Measurements from ENCODE around the gene ANKRD40CL. TPM values are rescaled to one million over a fixed set of nuclear protein-coding genes. Genes with fewer than 3 reads are reported as not detected.
"Not testable (repeated sequence)": the region's sequence is repeated elsewhere in the genome, so short reads cannot be mapped to it uniquely, and the experiment has no call there.

The ANKRD40CL gene, protein sequence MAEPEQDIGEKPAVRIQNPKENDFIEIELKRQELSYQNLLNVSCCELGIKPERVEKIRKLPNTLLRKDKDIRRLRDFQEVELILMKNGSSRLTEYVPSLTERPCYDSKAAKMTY
- not detected in 2 replicates for total RNA-seq (2012; rRNA removed)

DNA sequence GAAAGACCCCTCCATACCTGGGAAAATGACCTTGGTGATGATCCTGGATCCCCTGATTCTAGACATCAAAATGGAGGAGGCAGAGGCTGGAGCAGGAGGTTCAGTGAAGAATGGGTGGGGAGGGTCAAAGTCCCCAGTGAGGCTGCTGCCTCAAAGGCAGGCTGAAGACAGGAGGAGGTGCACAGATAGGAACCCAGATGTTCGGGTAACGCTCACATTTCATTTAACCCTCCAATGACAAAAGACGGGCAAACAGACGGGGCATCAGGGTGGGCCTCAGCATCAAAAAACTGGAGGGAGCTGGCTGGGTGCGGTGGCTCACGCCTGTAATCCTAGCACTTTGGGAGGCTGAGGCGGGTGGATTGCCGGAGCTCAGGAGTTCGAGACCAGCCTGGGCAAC, at the start of gene ANKRD40CL:
TSS of gene ANKRD40CL (minus strand) at position 73 of the 400 bp plus-strand sequence. CDS start 605 bp downstream, outside the sequence.
- Histone ChIP-seq H3K4me1 (ENCODE audit: control insufficient read depth, insufficient read depth, low read length) (no peaks in the 10 kb centered on the region), H3K9me3 (replicated peaks; ENCODE audit: low read length) (no peaks in the 10 kb centered on the region), H3K4me3 (ENCODE audit: low read length) (no peak within 1 kb of the TSS), H3K9ac (ENCODE audit: low read depth, low read length) (no peak within 1 kb of the TSS), H3K36me3 (ENCODE audit: insufficient read depth, low read length) (no peaks in the 10 kb centered on the region), H3K4me2 (ENCODE audit: low read length) (no peak within 1 kb of the TSS), H3K27me3 (ENCODE audit: control insufficient read depth, insufficient read depth, low read length) (peaks cover 8% of the 10 kb centered on the region)

DNA sequence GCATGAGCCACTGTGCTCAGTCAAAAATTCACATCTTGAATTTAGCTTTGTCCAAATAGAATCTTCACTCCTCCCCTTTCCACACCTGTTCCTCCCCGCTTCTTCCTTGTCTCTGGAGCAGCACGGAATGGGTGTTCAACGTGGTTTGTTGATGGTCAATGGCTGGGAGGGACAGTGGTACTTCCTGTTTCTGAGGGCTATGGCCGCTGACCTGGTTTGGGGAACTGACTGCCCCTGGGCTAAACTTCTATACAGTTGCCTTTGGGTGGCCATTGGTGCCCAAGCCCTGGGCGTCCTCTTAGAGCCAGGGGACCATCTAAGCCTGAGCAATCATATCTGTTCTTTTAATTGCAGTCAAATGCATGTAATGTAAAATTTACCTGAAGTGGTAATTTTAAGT, 49.0 kb upstream of the ANKRD40CL start:
- H3K4me2 ChIP-seq (ENCODE audit: low read length) = no peak overlapping the region
- H3K36me3 ChIP-seq (ENCODE audit: insufficient read depth, low read length) = no peaks in the 10 kb centered on the region
- no peak overlapping the region for H3K4me3 ChIP-seq (ENCODE audit: low read length)
- H3K9me3 ChIP-seq (replicated peaks; ENCODE audit: low read length) = no peaks in the 10 kb centered on the region
- H3K27me3 ChIP-seq (ENCODE audit: control insufficient read depth, insufficient read depth, low read length) = peaks cover 69% of the 10 kb centered on the region
- H3K9ac ChIP-seq (ENCODE audit: low read depth, low read length) = no peak overlapping the region
- peaks cover 7% of the 10 kb centered on the region for H3K4me1 ChIP-seq (ENCODE audit: control insufficient read depth, insufficient read depth, low read length)

DNA sequence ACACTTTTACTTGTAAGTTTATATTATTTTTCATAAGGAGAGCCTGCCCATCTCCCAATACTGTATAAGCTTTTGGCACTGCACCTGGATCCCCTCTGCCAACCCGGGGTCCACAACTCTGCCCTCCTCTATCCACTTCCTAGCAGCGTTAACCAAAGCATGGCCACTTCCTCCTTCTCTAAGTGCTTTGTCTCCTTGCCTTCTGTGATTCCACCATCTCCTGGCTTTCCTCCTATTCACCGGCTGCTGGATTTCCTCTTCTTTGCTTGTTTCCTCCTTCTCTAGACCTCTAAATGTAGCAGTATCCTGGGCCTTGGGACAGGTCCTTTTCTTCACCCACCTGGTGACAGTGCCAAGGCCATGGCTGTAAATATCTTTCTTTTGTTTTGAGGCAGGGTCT, 48.1 kb upstream of the ANKRD40CL start:
- Histone ChIP-seq H3K9ac (ENCODE audit: low read depth, low read length) (no peak overlapping the region), H3K4me3 (ENCODE audit: low read length) (no peak overlapping the region), H3K9me3 (replicated peaks; ENCODE audit: low read length) (no peaks in the 10 kb centered on the region), H3K27me3 (ENCODE audit: control insufficient read depth, insufficient read depth, low read length) (peaks cover 67% of the 10 kb centered on the region), H3K4me1 (ENCODE audit: control insufficient read depth, insufficient read depth, low read length) (peaks cover 7% of the 10 kb centered on the region), H3K36me3 (ENCODE audit: insufficient read depth, low read length) (no peaks in the 10 kb centered on the region), H3K4me2 (ENCODE audit: low read length) (no peak overlapping the region)

DNA sequence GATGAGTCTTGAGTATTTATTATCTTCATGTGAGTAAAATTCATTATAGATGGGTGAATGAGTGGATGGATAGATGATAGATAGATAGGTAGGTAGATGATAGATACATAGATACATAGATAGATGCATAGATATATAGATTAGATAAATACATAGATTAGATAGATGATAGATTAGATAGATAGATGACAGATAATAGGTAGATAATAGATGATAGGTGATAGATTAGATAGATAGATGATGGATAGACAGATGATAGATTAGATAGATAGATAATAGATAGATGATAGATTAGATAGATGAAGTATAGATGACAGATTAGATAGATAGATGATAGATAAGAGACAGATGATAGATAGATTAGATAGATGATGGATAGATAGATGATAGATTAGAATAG, 46.3 kb upstream of the ANKRD40CL start:
- Histone ChIP-seq H3K36me3 (ENCODE audit: insufficient read depth, low read length) (no peaks in the 10 kb centered on the region), H3K4me2 (ENCODE audit: low read length) (no peak overlapping the region), H3K4me3 (ENCODE audit: low read length) (no peak overlapping the region), H3K27me3 (ENCODE audit: control insufficient read depth, insufficient read depth, low read length) (peaks cover 72% of the 10 kb centered on the region), H3K9ac (ENCODE audit: low read depth, low read length) (no peak overlapping the region), H3K9me3 (replicated peaks; ENCODE audit: low read length) (no peaks in the 10 kb centered on the region), H3K4me1 (ENCODE audit: control insufficient read depth, insufficient read depth, low read length) (peaks cover 7% of the 10 kb centered on the region)

DNA sequence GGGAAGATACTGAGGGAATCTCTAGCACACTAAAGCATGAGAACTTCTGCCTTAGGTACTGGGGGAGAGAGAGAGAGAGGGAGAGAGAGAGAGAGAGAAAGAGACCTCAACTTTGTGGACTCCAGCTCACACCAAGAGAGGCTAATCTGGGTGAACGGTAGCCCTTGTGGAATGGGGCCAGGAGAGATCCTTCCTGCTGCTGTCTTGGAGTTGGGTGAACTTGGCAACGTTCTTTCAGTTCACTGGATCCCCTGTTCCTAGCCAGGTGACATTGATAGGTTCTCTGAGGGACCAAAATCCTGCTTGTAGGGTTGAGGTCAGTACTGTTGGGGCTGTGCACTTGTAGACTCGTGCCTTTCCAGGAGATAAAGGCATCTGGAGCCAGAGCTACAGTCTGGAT, 41.6 kb upstream of the ANKRD40CL start:
- Histone ChIP-seq H3K4me2 (ENCODE audit: low read length) (no peak overlapping the region), H3K9me3 (replicated peaks; ENCODE audit: low read length) (no peaks in the 10 kb centered on the region), H3K27me3 (ENCODE audit: control insufficient read depth, insufficient read depth, low read length) (peaks cover 44% of the 10 kb centered on the region), H3K4me3 (ENCODE audit: low read length) (no peak overlapping the region), H3K36me3 (ENCODE audit: insufficient read depth, low read length) (no peaks in the 10 kb centered on the region), H3K4me1 (ENCODE audit: control insufficient read depth, insufficient read depth, low read length) (no peaks in the 10 kb centered on the region), H3K9ac (ENCODE audit: low read depth, low read length) (no peak overlapping the region)

DNA sequence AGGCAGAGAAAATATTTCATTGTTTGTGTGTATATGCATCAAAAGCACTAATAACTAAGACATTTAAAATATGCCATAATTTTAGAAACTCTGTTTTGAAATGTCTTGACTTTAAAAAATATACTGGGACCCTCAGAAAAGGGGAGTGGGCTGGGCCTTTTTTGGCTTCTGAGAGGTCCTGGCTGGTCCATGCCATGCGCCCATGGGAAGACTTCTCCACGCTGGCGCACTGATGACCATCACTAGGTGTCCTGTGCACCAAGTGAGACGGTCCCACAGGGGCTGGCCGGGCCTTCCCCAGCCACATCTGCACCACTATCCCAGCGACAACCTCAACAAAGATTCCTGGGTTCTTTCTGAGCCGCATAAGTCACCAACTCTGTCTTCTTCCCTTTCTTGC, 41.1 kb upstream of the ANKRD40CL start:
- peaks cover 41% of the 10 kb centered on the region for H3K27me3 ChIP-seq (ENCODE audit: control insufficient read depth, insufficient read depth, low read length)
- H3K9ac ChIP-seq (ENCODE audit: low read depth, low read length) = no peak overlapping the region
- no peaks in the 10 kb centered on the region for H3K9me3 ChIP-seq (replicated peaks; ENCODE audit: low read length)
- no peak overlapping the region for H3K4me2 ChIP-seq (ENCODE audit: low read length)
- no peaks in the 10 kb centered on the region for H3K36me3 ChIP-seq (ENCODE audit: insufficient read depth, low read length)
- H3K4me1 ChIP-seq (ENCODE audit: control insufficient read depth, insufficient read depth, low read length) = no peaks in the 10 kb centered on the region
- no peak overlapping the region for H3K4me3 ChIP-seq (ENCODE audit: low read length)

DNA sequence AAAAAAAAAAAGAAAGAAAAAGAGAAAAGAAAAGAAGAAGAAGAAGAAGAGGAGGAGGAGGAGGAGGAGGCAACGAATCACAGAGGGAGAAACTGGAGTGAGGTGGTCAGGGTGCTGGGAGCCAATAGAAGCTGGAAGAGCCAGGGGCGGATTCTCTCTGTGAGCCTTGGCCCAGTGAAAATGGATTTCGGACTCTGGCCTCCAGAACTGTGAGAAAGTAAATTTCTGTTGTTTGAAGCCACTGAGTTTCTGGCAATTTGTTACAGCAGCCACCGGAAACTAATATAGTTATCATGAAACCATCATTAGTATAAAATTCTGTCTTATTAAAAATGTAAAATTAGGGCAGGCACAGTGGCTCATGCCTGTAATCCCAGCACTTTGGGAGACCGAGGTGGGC, 40.4 kb upstream of the ANKRD40CL start:
- Histone ChIP-seq H3K4me1 (ENCODE audit: control insufficient read depth, insufficient read depth, low read length) (no peaks in the 10 kb centered on the region), H3K4me2 (ENCODE audit: low read length) (no peak overlapping the region), H3K27me3 (ENCODE audit: control insufficient read depth, insufficient read depth, low read length) (peaks cover 35% of the 10 kb centered on the region), H3K36me3 (ENCODE audit: insufficient read depth, low read length) (no peaks in the 10 kb centered on the region), H3K9ac (ENCODE audit: low read depth, low read length) (no peak overlapping the region), H3K9me3 (replicated peaks; ENCODE audit: low read length) (no peaks in the 10 kb centered on the region), H3K4me3 (ENCODE audit: low read length) (no peak overlapping the region)

DNA sequence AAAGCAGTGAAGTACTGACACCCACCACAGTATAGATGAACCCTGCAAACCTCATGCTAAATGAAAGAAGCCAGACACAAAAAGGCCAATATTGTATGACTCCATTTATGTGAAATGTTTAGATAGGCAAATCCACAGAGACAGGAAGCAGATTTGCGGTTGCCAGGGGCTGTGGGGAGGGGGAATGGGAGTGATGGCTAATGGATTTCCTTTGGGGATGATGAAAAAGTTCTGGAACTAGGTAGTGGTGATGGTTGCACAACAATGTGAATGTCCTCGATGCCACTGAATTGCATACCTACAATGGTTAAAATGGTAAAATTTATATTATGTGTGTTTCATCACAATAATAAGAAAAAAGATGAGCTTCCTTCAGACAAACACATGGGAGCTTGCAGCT, 39.7 kb upstream of the ANKRD40CL start:
- H3K27me3 ChIP-seq (ENCODE audit: control insufficient read depth, insufficient read depth, low read length) = peaks cover 31% of the 10 kb centered on the region
- no peaks in the 10 kb centered on the region for H3K4me1 ChIP-seq (ENCODE audit: control insufficient read depth, insufficient read depth, low read length)
- H3K9me3 ChIP-seq (replicated peaks; ENCODE audit: low read length) = no peaks in the 10 kb centered on the region
- no peaks in the 10 kb centered on the region for H3K36me3 ChIP-seq (ENCODE audit: insufficient read depth, low read length)
- H3K4me2 ChIP-seq (ENCODE audit: low read length) = no peak overlapping the region
- no peak overlapping the region for H3K4me3 ChIP-seq (ENCODE audit: low read length)
- H3K9ac ChIP-seq (ENCODE audit: low read depth, low read length) = no peak overlapping the region

DNA sequence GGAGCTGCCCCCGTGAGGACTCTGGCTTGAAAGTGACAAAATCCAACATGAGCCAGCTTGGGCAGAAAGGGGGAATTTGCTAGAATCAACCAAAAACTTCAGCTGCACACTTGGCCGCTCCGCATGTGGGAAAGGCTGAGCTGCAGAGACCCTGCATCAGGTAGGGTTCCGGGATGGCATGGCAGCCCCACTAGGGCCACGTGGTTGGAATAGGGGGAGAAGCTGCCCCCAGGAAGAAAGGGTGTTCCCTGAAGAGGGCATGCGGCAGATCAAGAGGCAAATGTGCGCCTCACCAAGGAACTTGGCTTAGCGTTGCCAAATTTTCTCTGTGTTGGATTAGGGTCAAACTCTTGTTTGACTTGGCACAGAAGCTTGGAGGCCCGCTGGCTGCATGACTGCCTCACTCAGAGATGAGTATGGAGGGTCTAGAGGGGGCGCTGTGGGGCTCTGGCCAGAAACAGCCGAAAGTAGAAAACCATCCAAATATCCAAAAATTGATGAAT, 38.9 kb upstream of the ANKRD40CL start:
- Histone ChIP-seq H3K9me3 (replicated peaks; ENCODE audit: low read length) (no peaks in the 10 kb centered on the region), H3K9ac (ENCODE audit: low read depth, low read length) (no peak overlapping the region), H3K27me3 (ENCODE audit: control insufficient read depth, insufficient read depth, low read length) (peaks cover 31% of the 10 kb centered on the region), H3K4me2 (ENCODE audit: low read length) (no peak overlapping the region), H3K36me3 (ENCODE audit: insufficient read depth, low read length) (no peaks in the 10 kb centered on the region), H3K4me3 (ENCODE audit: low read length) (no peak overlapping the region), H3K4me1 (ENCODE audit: control insufficient read depth, insufficient read depth, low read length) (no peaks in the 10 kb centered on the region)

DNA sequence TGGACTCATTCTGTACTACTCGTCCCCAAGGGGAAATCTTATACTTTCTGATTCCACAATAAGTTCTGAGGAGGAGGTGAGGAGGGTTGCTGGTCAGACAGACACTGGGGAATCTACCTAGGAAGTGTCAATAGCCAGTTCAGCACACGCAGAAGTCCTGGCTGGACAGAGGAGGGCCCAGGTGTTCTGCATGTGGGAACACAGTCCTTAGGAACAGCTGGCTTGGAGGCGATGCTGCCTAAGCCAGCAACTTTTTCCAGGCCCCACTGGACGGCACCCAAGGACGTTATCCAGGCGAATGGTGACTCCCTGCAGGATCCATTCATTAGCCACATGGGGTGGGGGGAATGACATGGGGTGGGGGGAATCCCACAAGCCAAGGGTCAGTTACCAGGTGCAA, 38.2 kb upstream of the ANKRD40CL start:
- H3K4me1 ChIP-seq (ENCODE audit: control insufficient read depth, insufficient read depth, low read length) = no peaks in the 10 kb centered on the region
- H3K9ac ChIP-seq (ENCODE audit: low read depth, low read length) = no peak overlapping the region
- no peaks in the 10 kb centered on the region for H3K9me3 ChIP-seq (replicated peaks; ENCODE audit: low read length)
- H3K36me3 ChIP-seq (ENCODE audit: insufficient read depth, low read length) = no peaks in the 10 kb centered on the region
- no peak overlapping the region for H3K4me2 ChIP-seq (ENCODE audit: low read length)
- H3K4me3 ChIP-seq (ENCODE audit: low read length) = no peak overlapping the region
- peaks cover 33% of the 10 kb centered on the region for H3K27me3 ChIP-seq (ENCODE audit: control insufficient read depth, insufficient read depth, low read length)

DNA sequence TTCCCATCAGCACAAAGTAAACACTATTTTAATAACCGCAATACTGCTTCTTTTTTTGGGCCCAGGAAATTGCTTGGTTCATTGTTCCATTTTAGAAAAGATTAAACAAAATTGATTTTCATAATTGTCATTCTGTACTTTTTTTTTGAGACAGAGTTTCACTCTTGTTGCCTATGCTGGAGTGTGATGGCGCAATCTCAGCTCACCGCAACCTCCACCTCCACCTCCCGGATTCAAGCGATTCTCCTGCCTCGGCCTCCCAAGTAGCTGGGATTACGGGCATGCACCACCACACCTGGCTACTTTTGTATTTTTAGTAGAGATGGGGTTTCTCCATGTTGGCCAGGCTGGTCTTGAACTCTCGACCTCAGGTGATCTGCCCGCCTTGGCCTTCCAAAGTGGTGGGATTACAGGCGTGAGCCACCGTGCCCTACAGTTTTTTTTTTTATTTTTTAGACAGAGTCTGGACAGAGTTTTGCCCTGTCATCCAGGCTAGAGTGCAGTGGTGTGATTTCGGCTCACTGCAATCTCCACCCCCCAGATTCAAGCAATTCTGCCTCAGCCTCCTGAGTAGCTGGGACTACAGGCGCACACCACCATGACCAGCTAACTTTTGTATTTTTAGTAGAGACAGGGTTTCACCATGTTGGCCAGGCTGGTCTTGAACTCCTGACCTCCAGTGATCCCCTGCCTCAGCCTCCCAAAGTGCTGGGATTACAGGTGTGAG, 37.6 kb upstream of the ANKRD40CL start:
- not testable (repeated sequence) for H3K4me1 ChIP-seq (ENCODE audit: control insufficient read depth, insufficient read depth, low read length); H3K36me3 ChIP-seq (ENCODE audit: insufficient read depth, low read length)

DNA sequence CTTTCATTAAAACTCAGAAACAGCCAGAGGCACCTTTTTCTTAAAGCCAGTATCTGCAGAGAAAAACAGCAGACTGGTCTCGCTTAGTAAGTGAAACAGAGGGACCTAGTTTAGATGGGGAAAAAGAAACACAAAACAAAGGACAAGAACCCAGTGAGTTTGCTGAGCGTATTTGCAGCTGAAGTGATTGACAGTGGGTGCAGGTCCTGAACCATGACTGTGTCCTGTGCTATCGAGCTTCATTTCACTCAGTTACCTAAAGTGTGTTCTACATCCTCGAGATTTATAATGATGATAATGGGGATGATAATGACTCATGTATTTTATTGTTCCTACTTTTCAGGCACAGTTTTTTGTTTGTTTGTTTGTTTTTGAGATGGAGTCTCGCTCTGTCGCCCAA, 36.4 kb upstream of the ANKRD40CL start:
- H3K4me3 ChIP-seq (ENCODE audit: low read length) = no peak overlapping the region
- no peak overlapping the region for H3K4me2 ChIP-seq (ENCODE audit: low read length)
- H3K9me3 ChIP-seq (replicated peaks; ENCODE audit: low read length) = no peaks in the 10 kb centered on the region
- peaks cover 30% of the 10 kb centered on the region for H3K27me3 ChIP-seq (ENCODE audit: control insufficient read depth, insufficient read depth, low read length)
- H3K4me1 ChIP-seq (ENCODE audit: control insufficient read depth, insufficient read depth, low read length) = no peaks in the 10 kb centered on the region
- H3K36me3 ChIP-seq (ENCODE audit: insufficient read depth, low read length) = no peaks in the 10 kb centered on the region
- no peak overlapping the region for H3K9ac ChIP-seq (ENCODE audit: low read depth, low read length)

More for the DNA sequence above, 37.6 kb upstream of the ANKRD40CL start:
- not testable (repeated sequence) for H3K9me3 ChIP-seq (replicated peaks; ENCODE audit: low read length); H3K4me2 ChIP-seq (ENCODE audit: low read length); H3K4me3 ChIP-seq (ENCODE audit: low read length); H3K9ac ChIP-seq (ENCODE audit: low read depth, low read length)
- peaks cover 34% of the 10 kb centered on the region for H3K27me3 ChIP-seq (ENCODE audit: control insufficient read depth, insufficient read depth, low read length)

Measured in skeletal muscle satellite cell (primary cell).